OCI-M1 (cell line): ENCODE data around the gene ANAPC2.

Experiments
- DNase-seq: peaks from one replicate; lab custom pipeline; 2025; lab: John Stamatoyannopoulos, UW

Gene ANAPC2

GRCh38 chr9:137188490-137189296 is at the start of gene ANAPC2, which contains the start of gene SSNA1:
Gene ANAPC2 (minus strand): TSS chr9:137188560. CDS start chr9:137188532, 28 bp downstream.
Gene SSNA1 (plus strand): TSS chr9:137188676. CDS start chr9:137188727, 51 bp downstream.
- peak; percentile 97 for DNase-seq

- no peak for DNase-seq
These were observed 48.6 kb upstream of the ANAPC2 start for GRCh38 chr9:137236936-137237421.

- DNase-seq = peak; percentile 92
These were observed 48.0 kb upstream of the ANAPC2 start for GRCh38 chr9:137236238-137236935.

- DNase-seq = no peak
These were observed 47.3 kb upstream of the ANAPC2 start for GRCh38 chr9:137235424-137236237.

GRCh38 chr9:137234758-137235423 is 46.5 kb upstream of the ANAPC2 start:
- no peak for DNase-seq

GRCh38 chr9:137234055-137234697 is 45.8 kb upstream of the ANAPC2 start:
- no peak for DNase-seq

GRCh38 chr9:137233143-137233980 is 45.0 kb upstream of the ANAPC2 start:
- DNase-seq = no peak

GRCh38 chr9:137232510-137232909 is 44.1 kb upstream of the ANAPC2 start:
- no peak for DNase-seq

- DNase-seq = no peak
These were observed 43.7 kb upstream of the ANAPC2 start for GRCh38 chr9:137232101-137232500.

GRCh38 chr9:137231372-137232039 is 43.1 kb upstream of the ANAPC2 start:
- no peak for DNase-seq

GRCh38 chr9:137230705-137231371 is 42.5 kb upstream of the ANAPC2 start, which contains the start of gene SLC34A3:
Gene SLC34A3 (plus strand): TSS chr9:137230901. CDS start chr9:137231703, 802 bp downstream.
- DNase-seq = no peak

- DNase-seq = no peak
These were observed 41.7 kb upstream of the ANAPC2 start for GRCh38 chr9:137229903-137230704.

- DNase-seq = no peak
These were observed 40.9 kb upstream of the ANAPC2 start for GRCh38 chr9:137228968-137229896.

- DNase-seq = no peak
These were observed 40.2 kb upstream of the ANAPC2 start for GRCh38 chr9:137228506-137228967.

GRCh38 chr9:137227853-137228505 is 39.6 kb upstream of the ANAPC2 start:
- peak; percentile 40 for DNase-seq
